Measurements from ENCODE around the gene SLC3A2.

DNA sequence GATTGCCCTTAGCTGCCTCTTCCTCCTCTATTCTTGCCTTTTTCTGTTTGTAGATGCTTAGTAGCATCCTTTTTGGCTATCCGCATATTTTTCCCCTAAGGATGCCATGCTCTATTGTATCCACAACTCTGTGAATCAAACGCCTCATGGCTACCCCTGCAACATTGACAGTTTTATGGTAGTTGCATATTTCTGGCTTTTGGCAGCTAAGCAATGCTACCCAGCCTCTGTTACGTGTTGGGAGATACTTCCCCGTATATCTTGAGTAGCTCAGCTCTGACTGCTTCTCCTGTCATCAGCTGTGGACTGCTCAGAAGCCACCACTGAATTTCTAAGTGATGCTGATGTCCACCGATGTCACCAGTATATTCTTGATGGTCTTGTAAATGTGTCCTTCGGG lies 15.1 kb upstream of the SLC3A2 start:
- TF ChIP-seq, protein P1, sequence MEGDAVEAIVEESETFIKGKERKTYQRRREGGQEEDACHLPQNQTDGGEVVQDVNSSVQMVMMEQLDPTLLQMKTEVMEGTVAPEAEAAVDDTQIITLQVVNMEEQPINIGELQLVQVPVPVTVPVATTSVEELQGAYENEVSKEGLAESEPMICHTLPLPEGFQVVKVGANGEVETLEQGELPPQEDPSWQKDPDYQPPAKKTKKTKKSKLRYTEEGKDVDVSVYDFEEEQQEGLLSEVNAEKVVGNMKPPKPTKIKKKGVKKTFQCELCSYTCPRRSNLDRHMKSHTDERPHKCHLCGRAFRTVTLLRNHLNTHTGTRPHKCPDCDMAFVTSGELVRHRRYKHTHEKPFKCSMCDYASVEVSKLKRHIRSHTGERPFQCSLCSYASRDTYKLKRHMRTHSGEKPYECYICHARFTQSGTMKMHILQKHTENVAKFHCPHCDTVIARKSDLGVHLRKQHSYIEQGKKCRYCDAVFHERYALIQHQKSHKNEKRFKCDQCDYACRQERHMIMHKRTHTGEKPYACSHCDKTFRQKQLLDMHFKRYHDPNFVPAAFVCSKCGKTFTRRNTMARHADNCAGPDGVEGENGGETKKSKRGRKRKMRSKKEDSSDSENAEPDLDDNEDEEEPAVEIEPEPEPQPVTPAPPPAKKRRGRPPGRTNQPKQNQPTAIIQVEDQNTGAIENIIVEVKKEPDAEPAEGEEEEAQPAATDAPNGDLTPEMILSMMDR (IDR thresholded peaks at IDR 0.05; ENCODE audit: poor library complexity), result no peak
- TF ChIP-seq EZH2 (IDR thresholded peaks at IDR 0.05; ENCODE audit: borderline replicate concordance), result no peak
